Activated CD4-positive, alpha-beta T cell treated with anti-CD3 and anti-CD28 coated beads for 24 hours (primary cell): ENCODE results near the gene KLK5.

Experiments
- DNase-seq, 2 donors: peaks; one replicate each; pipeline ENCODE4 v3.0.0-alpha.2; 2020; ENCODE audit warnings: low read depth in 2 of 2

The KLK5 gene

DNA sequence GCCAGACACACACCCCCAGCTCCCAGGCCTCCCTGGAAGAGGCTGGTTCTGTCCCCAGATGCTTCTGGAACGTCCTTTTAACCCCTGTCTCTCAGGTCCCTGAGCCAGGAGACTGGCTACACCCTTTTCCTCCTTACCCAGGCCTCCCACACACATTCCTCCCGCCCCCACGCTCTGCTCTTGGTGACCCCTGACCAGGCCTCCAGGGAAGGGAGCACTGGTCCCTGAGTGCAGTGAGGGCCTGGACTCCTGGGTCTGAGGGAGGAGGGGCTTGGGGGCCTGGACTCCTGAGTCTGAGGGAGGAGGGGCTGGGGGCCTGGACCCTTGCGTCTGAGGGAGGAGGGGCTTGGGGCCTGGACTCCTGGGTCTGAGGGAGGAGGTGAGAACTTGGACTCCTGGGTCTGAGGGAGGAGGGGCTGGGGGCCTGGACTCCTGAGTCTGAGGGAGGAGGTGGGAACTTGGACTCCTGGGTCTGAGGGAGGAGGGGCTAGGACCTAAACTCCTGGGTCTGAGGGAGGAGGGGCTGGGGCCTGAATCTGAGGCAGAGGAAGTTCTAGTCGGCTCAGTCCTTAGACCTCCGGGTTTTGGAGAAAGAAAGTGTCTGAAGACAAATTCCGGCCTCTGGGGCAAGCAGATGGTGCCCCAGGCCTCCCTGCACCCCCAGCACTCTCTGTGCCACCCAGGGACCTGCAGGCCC, 16.0 kb upstream of the KLK5 start:
- DNase-seq: no peak

DNA sequence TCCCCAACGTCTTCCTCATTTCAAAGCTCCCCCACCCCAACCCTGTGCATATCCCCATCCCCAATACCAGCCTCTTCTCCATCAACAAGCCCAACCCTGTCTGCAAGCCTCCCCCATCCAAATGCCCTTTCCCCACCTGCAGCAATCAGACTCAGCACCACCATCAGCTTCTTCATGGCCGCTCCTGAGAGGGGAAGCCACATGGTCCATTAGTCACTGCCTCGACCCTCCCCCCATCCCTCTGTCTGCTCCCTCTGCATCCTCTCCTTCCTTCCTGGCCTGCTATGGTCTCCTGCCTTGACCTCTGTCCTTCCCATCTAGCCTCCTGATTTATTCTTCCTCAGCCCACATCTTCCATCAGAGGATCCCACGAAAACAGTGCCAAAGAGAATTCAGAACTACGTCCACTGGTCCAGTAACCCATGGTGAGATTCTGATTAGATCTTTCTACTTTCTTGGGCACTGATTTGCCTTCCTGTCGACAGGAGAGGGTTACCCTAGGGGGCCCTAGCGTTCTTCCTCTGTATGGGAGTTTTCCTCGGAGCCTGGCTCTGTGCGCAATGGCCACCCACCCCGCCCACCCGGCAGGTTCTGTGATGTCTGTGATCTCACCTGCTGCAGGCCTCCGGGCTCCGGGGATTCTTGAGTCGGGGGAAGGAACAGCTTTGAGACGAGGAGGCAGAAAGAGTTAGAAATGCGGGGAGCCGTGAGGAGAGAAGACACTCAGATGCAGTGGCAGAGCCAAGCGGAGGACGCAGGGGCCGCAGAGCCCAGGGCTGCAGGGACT, 15.3 kb upstream of the KLK5 start:
- no peak for DNase-seq

DNA sequence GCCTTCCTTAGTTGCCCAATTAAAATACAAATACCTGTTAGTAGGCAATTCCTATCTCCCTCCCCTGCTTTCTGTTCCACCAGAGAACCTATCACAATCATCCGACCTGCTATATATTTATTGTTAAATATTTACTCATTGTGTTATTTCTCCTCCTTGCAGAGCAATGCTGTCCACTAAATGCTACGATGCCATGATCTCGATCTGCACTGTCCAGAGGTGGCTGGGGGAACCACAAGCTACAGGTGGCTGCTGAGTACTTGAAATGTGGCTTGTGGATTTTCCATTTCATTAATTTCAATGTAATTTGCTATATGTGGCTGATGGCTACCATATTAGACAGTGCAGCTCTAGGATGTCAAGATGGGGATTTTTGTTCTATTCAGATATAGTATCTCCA, 11.4 kb upstream of the KLK5 start:
- no peak for DNase-seq

DNA sequence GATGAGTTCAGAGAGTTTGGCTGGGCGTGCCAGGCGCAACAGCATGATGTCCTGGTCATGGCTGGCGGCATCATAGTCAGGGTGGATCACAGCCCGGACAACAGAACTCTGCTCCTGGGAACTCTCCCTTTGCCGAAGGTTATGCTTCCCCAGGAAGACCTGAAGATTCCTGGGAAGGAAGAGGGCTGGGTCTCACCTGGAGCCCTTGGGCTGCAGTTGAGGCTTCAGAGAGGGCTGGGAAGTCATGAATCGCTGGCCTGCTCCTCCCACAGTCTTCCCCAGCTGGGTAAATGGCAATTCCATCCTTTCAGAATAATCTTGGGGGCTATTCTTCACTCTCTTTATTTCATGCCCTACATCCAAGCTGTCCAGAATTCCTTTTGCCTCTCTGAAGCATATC, 10.5 kb upstream of the KLK5 start:
- no peak for DNase-seq

DNA sequence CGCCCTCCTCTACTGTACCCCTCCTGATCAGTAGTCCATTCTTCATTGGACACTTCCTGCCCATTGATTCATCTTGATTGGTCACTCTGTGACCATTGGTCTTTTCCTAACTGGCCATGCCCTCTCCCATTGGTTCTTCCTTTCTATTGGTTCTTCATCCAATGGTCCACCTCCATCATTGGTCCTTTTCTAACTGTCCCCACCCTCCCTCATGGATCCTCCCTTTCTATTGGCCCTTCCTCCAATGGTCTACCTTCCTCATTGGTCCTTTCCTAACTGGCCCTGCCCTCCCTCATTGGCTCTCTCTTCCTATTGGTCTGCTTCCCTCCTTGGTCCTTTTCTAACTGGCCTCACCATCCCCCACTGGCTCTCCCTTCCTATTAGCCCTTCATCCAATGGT, 9.4 kb upstream of the KLK5 start:
- no peak for DNase-seq

DNA sequence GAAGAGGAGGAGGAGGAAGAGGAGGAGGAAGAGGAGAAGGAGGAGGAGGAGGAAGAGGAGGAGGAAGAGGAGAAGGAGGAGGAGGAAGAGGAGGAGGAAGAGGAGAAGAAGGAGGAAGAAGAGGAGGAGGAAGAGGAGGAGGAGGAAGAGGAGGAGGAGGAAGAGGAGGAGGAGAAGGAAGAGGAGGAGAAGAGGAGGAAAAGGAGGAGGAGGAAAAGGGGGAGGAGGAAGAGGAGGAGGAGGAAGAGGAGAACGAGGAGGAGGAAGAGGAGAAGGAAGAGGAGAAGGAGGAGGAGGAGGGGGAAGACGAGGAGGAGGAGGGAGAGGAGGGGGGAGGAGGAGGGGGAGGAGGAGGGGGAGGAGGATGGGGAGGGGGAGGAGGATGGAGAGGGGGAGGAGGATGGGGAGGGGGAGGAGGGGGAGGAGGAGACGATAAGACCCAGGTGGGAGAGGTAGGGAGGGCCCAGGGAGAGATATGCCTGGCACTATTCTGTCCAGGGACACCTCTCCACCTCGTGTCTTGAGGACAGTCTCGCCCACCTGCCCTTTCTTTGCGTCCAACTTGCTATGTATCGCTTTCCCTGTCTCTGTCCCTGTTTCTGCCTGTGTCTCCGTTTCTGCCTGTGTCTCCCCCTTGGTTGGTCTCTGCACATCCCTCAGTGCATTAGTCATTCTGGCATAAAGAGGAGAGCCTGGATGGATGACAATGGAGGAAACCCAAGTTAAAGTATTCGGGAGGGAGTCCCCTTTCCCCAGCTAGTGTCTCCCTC, 7.1 kb upstream of the KLK5 start:
- no peak for DNase-seq

DNA sequence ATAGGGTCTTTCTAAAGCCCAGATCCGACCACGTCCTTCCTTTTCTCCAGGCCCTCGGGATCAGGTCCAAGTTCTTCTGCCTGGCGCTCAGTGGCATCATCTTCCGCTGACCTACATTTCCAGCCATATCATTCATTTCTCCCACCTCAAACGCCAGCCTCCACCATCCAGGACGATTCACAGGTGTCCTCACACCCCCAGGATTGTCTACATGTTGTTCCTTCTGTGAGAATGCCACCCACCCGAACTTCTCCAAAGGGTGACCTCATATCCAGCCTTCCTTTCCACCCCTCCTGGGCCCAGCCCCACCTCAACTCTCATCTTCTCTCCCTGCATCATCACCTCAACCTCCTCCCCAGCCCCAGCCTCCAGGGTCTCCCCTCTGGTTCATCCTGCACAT, 4.7 kb upstream of the KLK5 start:
- no peak for DNase-seq

DNA sequence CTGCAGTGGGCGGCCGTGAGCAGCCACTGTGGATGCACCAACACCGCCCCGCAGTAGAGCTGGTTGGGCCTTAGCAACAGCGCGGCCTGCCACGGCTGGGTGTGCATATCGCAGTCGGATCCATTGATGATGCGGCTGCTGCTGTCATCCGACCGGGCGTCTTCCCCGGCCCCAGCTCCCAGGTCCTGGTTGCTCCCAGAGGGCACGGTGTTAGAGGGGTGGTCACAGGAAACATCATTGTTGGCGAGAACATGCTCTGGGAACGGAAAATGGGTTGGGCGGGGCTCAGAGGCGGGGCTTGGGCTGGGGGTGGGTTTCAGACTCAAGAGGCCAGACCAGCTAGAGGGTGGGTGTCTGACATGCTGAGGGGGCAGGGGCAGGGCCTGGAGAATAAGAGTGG, 3.0 kb downstream of the KLK5 start:
- no peak for DNase-seq

DNA sequence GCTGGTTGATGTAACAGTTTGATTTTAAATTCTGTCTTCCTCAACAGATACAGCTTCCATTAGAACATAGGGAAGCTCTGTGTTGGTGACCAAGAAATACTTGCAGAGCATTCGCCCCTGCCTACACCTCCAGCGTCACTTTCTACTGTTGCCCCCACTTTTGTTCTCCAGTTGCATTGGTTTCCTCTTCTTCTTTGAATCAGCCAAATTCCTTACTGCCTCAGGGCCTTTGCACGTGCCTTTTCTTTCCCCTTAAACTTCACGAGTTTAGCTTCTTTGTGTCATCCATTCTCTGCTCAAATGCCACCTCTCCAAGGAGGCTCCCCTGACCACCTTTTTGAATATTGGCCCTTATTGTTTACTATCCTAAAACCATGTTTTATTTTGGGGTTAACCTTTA, 5.7 kb downstream of the KLK5 start:
- DNase-seq: no peak

DNA sequence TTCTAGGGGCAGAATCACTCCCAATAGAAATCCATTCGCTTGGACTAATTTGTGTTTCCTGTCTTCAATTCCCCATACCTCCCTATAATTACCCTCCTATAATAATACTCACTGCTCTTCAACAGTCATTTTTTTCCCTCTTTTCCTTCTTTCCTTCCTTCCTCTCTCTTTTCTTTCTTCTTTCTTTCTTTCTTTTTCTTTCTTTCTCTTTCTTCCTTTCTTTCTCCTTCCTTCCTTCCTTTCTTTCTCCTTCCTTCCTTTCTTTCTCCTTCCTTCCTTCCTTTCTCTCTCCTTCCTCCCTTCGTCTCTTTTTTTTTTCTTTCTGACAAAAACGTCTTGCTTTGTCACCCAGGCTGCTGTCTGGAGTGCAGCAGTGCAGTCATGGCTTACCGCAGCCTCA, 8.0 kb downstream of the KLK5 start:
- DNase-seq: no peak

DNA sequence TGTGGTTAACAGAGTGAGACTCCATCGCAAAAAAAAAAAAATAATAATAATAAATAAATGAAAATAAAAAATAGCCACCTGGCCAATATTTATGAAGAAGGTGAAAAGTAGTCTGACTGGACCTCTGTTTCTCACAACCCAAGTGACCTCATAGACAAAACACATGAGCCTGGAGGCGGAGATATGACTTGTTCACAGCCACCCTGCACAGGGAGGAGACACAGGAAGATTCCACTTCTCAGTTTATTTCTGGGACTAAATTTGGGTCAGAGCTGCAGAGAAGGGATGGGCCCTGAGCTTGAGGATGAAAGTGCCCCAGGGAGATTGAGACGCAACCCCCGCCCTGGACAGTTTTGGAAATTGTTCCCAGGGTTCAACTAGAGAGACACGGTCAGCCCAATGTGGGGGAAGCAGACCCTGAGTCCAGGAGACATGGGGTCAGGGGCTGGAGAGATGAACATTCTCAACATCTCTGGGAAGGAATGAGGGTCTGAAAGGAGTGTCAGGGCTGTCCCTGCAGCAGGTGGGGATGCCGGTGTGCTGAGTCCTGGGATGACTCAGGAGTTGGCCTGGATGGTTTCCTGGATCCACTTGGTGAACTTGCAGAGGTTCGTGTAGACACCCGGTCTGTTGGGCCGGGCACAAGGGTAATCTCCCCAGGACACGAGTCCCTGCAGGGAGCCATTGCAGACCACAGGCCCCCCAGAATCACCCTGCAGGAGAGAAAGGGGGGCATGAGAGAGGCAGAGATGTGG, 9.6 kb downstream of the KLK5 start:
- DNase-seq: no peak

DNA sequence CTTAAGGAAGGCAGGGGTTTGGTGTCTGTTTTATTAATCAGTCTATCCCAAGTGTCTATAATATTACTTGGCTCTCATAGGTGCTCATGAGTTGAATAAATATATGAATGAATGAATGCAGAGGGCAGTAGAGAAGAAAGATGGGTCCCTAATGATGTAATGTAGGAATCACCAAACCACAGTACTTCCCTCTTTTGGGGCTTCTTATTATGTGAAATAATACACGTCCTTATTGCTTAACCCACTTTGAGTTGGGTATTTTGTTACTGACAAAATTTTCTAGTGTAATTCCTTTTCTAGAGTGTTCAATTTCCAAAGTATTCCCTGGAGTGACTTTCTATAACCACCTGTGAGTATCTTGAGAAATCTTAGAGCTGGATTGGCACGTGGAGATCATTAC, 13.2 kb downstream of the KLK5 start:
- no peak for DNase-seq

DNA sequence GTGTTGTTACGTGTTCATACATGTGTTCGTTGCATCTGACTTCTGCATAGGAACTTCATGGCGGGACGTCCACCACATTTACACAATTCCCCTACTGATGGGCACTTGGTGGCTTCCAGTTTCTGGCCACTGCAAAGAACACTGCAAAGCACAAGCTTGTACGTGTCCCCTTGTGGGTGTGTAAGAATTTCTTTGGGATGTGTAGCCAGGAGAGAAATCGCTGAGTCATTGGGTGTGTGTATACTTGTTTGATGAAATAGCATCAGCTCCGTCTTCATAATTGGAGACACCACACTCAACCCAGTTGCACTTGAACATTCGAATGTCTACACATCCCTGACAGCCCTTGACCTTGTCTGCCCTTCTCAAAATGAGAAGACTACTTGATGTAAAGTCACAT, 19.2 kb downstream of the KLK5 start:
- DNase-seq: no peak

DNA sequence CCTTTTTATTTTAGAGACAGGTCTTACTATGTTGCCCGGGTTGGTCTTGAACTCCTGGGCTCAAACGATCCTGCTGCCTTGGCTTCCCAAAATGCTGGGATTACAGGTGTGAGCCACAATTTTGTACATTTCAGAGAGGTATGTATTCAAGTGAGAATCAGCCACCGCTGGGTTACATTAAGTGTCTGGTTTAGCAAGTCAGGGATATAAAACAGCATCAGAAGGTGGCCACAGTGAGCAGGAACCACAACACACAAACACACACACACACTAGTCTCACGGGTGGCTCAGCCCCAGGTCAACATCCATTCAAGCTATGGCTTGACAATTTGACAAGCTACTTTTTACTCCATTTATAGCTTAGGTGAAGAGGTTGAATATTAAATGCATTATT, 20.2 kb downstream of the KLK5 start:
- DNase-seq: no peak

DNA sequence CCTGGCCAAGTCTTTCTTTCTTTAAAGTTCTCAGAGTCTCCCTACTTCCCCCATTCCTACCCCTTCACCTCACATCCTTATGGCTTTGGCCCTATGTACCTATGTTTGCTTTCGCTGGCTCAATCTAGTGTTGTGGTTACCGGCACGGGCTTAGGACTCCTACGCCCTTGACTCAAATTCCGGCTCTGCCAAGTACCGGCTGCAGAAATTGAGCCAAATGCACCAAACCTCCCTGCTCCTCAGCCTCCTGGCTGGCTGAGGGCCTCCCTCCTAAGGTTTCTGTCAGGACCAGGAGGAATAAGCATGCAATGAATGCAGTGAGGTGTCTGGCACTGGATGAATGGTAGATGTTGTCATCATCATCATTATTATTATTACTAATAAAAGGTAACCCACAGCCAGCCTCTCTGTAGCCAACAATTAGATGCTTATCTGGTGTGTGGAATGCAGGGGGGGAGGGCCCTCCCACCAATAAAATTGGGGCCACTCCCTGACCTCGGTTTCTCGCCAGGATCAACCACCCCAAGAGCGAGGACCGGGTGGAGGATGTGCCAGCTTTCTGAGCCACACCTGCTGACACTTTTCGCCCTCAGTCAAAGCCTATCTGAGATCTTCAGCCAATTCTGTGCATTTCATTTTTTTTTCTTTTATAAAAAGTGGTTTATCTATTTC, 20.7 kb downstream of the KLK5 start:
- no peak for DNase-seq

DNA sequence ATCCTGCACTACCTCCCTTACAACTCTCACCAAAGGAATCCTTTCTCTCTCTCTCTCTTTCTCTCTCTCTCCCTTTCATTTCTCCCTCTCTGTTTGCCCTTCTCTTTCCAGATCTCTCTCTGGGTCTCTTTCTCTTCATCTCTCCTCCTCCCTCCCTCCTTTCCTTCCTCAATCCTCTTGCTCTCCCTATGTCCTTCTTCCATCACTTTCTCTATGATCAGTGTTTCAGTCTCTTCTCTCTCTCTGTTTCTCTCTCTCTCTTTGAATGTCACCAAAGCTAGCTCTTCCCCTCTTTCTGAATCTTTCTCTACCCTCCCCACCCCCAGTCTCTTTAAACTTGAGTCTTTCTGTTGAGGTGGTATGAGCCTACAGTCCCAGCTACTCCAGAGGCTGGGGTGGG, 21.8 kb downstream of the KLK5 start:
- DNase-seq: no peak

DNA sequence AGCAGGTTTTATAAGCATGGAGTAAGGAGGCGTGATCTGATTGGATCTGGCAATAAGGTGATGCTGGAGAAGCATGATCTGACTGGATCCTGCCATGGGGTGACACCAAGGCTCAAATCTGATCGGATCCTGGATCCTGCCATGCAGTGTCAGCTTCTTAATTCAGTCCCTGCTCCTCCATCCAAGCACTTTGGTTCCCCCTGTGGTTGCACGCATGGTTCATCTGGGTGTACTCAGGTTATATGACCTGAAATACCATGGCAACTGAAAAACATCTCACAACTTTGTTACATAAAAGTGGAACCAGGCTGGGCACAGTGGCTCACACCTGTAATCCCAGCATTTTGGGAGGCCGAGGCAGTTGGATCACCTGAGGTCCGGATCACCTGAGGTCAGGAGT, 24.0 kb downstream of the KLK5 start:
- DNase-seq: no peak

DNA sequence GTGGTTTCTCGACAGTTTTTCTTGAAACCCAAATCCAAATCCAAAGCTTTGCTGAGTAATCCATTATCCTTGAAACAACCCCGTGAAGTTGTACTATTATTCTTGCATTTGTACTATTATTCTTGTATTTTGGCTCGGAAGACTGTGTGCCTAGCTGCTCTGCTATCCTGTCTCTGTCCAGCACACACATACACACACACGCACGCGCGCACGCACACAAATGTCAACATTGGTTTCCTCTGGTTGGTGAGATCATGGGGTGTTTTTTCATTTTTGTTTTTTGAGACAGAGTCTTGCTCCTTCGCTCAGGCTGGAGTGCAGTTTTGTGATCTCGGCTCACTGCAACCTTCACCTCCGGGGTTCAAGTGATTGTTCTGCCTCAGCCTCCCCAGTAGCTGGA, 26.7 kb downstream of the KLK5 start:
- no peak for DNase-seq

DNA sequence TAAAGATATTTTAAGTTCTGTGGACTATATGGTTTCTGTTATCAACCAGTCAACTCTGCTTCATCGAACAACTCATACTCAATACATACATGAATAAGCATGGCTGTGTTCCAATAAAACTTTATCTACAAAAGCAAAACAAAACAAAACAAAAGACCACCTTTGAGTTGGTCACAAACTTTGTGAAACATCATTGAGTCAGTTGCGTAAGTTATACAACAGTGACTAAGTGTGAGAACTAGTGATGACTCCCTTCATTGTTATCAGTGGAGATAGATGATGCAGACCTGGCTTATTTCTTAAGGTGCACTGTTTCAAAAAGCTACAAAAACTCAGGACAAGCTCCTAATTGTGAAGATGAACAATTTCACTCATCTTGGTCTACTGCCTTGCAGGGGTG, 27.1 kb downstream of the KLK5 start:
- no peak for DNase-seq

DNA sequence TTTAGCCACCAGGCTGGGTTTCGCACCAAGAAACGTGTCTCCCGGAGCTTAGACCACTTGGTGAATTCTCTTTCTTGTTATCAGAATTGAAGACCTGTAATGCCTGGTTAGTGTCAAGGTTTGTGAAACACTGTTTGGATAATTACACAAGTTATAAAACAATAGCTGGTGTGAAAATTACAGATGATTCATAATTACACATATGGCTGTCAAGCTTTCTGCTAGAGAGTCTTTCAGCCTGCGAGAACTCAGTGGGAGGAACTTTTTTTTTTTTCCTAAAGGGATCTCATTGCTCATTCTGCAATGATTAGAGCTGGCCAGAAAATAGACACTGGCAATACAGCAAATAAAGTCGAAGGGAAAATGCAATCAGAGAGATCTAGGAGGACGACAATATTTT, 28.3 kb downstream of the KLK5 start:
- DNase-seq: no peak

DNA sequence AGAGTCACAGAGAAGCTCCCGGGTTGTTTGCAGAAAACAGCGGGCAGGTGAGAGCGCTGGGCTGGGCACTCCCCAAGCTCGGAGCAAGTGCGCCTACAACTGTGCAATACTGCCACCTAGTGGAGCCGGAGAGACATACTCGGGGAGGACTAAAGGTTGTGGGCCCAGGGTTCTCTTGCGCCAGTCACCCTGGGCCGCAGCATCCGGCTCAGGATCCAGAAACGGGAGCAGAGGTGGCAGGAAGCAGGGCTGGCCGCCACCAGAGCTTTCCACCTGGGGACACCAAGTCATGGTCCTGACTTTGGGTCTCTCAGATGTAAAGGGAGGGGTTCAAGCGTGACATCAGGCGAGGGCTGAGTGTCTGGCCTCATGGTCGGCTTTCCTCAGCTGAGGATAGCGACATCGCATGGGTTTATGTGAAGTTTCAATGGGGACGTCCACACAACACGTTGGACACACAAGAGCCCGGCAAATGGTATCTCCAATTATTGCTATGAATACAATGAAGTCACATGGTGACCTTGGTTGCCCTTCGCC, 30.5 kb downstream of the KLK5 start:
- peak; percentile 63 to 71 for DNase-seq
